Neuron (in vitro differentiated cells): Measurements from ENCODE around the gene KCNG2.

Experiments
- H2AFZ ChIP-seq: one replicate; pipeline ENCODE4 v1.6.1; 2013; ENCODE audit warnings: low read depth, mild to moderate bottlenecking, inconsistent platforms, low read length, moderate library complexity
- H3K27me3 ChIP-seq: one replicate; pipeline ENCODE4 v1.6.1; 2013; ENCODE audit warnings: low read length; ENCODE audit not compliant: insufficient read depth
- H3K36me3 ChIP-seq: one replicate; pipeline ENCODE4 v1.6.1; 2013; ENCODE audit warnings: low read length; ENCODE audit not compliant: insufficient read depth
- H3K4me1 ChIP-seq: one replicate; pipeline ENCODE4 v1.6.1; 2013; ENCODE audit warnings: low read length; ENCODE audit not compliant: insufficient read depth
- H3K4me3 ChIP-seq: 2 replicates; pipeline ENCODE4 v1.5.1; 2013; ENCODE audit warnings: mild to moderate bottlenecking, low read length, moderate library complexity
- H3K9me3 ChIP-seq: one replicate; pipeline ENCODE4 v1.6.1; 2013; ENCODE audit warnings: low read length

Gene KCNG2

DNA sequence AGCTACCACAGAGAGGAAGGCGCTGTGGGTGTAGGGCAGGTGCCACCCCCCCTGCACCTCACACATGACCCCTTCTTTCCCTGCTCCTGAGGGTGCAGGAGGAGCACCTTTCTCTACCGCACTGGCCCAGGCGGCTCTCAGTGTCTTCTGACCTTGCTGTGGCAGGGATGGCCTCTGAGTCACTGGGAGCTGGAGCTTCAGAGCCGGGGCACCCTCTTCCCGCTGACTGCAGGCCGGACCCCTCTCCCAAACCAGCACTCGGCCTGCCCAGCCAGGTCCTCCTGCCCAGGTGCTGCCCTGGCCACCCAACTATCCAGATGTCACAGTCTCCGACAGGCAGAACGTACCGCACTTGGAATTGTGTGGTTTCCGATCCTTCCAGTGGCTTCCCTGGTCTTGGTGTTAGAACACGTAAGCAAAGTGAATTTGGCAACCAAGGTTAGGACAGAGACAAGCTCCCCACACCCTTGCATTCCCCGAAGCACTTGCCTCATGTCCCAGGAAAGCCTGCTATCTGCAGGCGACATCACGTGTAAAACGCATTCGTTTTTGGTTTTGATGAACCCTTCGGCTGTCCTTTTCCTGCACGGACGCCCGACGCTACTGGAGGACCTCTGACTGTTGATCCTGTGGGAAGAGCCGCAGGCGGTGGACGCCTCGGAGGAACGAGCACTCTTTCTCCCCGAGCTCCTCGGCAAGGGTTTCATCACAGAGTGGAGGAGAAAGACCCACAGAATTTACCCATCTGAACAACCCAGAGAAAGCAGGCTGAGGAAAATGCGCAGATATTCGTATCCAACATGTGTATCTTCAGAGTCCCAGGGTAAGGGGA, 24.7 kb upstream of the KCNG2 start:
- no peaks in the 10 kb centered on the region for H3K36me3 ChIP-seq
- no peaks in the 10 kb centered on the region for H3K4me1 ChIP-seq
- no peak overlapping the region for H3K4me3 ChIP-seq
- H2AFZ ChIP-seq = no peak overlapping the region
- H3K9me3 ChIP-seq = peaks cover 5% of the 10 kb centered on the region
- H3K27me3 ChIP-seq = no peaks in the 10 kb centered on the region

DNA sequence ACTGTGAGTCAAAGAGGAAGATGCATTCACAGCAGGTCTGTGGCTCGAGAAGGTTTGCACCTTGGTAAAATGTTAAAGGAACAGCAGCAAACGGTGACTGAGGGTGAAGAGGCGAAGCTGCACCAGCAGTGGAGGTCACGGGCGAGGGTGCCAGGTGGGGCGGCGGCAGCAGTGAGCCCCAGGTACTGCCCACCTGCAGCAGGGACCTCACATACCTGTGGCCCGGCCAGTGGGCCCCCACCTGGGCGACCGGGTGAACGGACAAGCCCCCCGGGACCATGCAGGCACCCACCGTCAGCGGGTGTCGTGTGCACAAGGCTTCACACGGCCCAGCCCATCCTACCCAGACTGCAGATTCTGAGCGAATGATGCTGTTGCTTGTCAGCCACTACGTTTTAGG, 23.6 kb upstream of the KCNG2 start:
- H3K4me1 ChIP-seq = no peaks in the 10 kb centered on the region
- H3K4me3 ChIP-seq = no peak overlapping the region
- H3K9me3 ChIP-seq = peaks cover 5% of the 10 kb centered on the region
- no peaks in the 10 kb centered on the region for H3K27me3 ChIP-seq
- no peak overlapping the region for H2AFZ ChIP-seq
- H3K36me3 ChIP-seq = no peaks in the 10 kb centered on the region

DNA sequence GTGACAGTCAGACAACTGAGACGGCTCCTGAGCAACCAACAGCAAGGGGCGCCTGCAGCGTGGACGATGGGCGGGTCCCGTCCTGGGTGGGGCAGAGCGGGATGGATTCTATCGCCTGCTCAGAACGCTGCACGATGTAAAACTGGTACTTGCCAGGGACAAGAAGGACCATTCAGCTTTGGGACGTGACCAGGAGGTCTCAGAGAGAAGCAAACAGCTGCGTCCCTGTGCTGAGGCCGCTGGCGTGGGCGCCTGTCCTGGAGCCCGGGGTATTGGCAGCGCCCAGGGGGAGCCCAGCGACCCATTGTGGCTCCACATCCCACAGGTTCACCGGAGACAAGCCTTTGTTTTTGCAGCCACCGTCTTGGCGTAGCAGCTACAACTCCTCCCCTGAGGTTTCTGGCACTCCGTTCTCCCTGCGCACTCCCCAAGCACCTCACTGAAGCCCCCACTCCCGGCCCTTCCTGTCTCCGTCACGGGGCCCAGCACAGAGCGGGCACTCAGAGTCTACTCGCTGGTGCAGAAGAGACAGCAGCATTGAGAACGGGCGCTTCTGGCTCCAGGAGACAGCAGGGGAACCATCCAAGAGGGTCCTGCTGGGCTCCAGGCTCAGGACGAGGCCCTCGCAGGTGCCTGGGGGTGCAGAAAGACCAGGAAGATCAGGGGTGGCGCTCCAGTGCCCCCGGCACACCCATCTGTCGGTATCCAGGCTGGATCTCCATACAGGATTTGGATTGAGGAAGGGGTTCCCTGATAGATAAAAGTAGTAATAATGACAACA, 22.1 kb upstream of the KCNG2 start:
- H3K4me3 ChIP-seq = no peak overlapping the region
- peaks cover 3% of the 10 kb centered on the region for H3K9me3 ChIP-seq
- no peaks in the 10 kb centered on the region for H3K27me3 ChIP-seq
- no peaks in the 10 kb centered on the region for H3K4me1 ChIP-seq
- H2AFZ ChIP-seq = no peak overlapping the region
- no peaks in the 10 kb centered on the region for H3K36me3 ChIP-seq

DNA sequence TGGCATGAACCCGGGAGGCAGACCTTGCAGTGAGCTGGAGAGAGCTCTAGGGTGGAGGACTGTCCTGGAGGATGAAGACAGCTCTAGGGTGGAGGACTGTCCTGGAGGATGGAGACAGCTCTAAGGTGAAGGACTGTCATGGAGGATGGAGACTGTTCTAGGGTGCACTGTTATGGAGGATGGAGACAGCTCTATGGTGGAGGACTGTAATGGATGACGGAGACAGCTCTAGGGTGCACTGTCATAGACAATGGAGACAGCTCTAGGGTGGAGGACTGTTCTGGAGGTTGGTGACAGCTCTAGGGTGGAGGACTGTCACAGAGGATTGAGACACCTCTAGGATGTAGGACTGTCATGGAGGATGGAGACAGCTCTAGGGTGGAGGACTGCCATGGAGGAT, 21.1 kb upstream of the KCNG2 start:
- no peaks in the 10 kb centered on the region for H3K27me3 ChIP-seq
- H3K9me3 ChIP-seq = peaks cover 3% of the 10 kb centered on the region
- no peak overlapping the region for H2AFZ ChIP-seq
- H3K4me1 ChIP-seq = no peaks in the 10 kb centered on the region
- no peak overlapping the region for H3K4me3 ChIP-seq
- H3K36me3 ChIP-seq = no peaks in the 10 kb centered on the region

DNA sequence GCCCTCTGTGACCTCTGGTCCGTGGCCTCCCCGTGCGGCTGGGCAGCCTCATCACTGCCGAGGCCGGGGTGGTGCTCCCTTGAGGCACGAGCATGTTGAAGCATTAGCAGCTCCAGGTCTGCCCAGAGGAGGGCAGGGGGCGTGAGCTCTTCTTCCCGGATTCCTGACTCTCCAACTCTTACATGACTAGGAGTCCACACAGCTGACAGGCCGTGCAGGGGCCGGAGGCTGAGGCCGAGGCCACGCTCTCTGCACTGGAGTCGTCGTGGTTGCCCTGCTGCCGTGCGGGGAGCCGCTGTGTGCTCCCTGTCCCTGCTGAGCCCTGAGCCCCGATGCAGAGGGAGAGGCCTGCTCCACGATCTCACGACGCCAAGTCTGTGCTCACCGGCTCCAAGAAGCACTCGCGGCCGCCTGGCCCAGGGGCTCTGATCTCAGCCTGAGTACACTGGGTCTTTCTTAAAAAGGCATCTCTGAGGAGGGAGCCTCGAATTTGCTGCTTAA, 19.4 kb upstream of the KCNG2 start:
- no peaks in the 10 kb centered on the region for H3K4me1 ChIP-seq
- H3K27me3 ChIP-seq = no peaks in the 10 kb centered on the region
- no peaks in the 10 kb centered on the region for H3K36me3 ChIP-seq

DNA sequence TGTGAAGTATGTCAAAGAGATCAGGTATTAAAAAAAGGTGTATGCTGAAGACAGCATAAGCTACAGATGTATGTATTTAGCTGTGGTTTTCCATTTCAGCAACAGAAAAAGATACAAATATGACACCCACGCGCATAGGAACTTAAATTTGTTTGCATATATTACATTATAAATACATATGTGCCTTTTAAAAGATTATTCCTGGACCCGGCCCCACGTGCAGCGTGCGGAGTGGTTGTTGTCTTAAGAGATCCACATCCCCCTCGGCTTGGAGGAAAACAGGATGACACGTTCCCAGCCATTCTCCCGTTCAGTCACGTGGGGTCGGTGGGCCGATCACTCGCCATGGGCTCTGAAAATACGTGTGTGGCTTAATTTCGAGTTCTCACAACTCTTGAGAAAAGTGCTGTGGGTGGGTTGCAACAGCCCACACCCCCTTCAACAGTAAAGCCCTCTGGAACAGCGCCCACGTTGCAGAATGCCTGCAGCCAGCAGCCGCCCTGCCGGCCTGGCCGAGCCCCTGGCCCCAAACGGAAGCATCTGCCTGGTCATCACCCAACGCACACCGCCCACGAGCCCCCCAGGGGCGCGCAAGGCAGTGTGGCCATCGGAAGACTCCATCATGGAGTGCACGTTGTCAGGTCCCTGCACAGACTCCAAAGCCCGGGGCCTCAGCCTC, 18.6 kb upstream of the KCNG2 start:
- no peak overlapping the region for H2AFZ ChIP-seq
- no peaks in the 10 kb centered on the region for H3K9me3 ChIP-seq
- peaks cover 4% of the 10 kb centered on the region for H3K27me3 ChIP-seq
- H3K36me3 ChIP-seq = no peaks in the 10 kb centered on the region
- H3K4me1 ChIP-seq = no peaks in the 10 kb centered on the region
- no peak overlapping the region for H3K4me3 ChIP-seq

More for the DNA sequence above, 19.4 kb upstream of the KCNG2 start:
- Histone ChIP-seq H2AFZ (no peak overlapping the region), H3K4me3 (no peak overlapping the region), H3K9me3 (peaks cover 3% of the 10 kb centered on the region)

DNA sequence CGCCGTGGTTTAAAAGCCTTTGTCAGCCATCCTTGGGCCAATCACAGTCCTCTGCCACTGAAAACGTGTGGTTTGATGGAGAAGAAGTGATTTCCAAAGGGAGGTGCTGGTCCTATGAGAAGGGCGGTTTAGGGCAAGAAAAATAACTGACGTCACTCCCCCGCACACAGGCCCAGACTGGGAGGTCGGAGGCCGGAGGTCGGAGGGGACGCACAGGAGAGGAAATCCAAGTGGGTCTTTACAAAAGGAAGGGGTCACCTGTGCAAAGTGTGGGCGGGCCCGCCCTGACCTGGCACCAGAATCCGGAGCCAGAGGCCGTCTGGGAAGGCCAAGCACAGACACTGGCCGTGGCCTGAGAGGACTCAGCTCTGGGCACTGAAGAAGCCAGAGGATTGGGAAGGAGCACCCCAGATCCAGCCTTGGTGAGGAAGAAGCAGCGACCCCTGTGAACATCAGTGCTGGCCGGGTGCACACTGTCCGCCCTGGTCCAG, 18.0 kb upstream of the KCNG2 start:
- no peak overlapping the region for H2AFZ ChIP-seq
- H3K36me3 ChIP-seq = no peaks in the 10 kb centered on the region
- H3K9me3 ChIP-seq = no peaks in the 10 kb centered on the region
- H3K4me3 ChIP-seq = no peak overlapping the region
- no peaks in the 10 kb centered on the region for H3K4me1 ChIP-seq
- peaks cover 9% of the 10 kb centered on the region for H3K27me3 ChIP-seq

DNA sequence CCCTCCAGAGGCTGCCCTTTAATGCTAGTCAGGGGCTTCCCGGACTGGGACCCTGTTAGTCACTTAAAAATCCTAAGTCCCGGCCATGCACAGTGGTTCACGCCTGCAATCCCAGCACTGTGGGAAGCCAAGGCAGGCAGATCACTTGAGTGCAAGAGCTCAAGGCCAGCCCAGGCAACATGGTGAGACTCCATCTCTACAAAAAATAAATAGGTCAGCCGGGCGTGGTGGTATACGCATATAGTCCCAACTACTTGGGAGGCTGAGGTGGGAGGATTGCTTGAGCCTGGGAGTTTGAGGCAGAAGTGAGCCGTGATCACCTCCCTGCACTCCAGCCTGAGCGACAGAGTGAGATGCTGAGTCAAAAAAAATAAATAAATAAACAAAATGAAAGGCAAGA, 17.2 kb upstream of the KCNG2 start:
- Histone ChIP-seq H3K9me3 (no peaks in the 10 kb centered on the region), H3K4me3 (no peak overlapping the region), H3K4me1 (no peaks in the 10 kb centered on the region), H2AFZ (no peak overlapping the region), H3K36me3 (no peaks in the 10 kb centered on the region), H3K27me3 (peaks cover 15% of the 10 kb centered on the region)

DNA sequence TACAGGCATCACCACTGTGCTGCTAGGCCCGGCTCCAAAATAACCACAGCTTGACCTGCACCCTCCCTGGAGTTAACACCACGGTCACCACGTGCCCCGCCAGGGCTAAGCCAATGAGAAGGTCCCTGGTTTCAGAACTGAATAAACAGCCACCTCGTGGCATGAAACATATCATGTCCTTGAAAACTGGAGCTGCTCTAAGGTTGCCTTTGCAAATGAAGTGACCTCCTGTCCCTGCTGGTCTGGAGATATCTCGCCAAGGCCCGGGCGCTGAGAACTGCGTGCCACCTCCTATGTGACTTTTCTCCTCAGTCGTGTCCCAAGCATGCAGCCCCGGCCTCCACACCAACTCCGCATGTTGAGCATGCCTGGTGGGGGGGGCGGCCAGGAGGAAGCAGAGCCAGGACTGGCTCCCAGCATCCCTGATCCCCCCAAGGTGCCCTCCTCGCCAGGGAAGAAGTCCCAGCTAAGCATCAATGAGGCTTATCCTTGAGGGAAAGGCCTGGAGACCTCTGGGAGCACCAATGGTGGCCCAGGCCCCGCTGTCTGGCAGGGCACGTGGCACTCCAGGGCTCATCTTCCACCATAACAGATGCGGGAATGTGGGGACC, 16.3 kb upstream of the KCNG2 start:
- Histone ChIP-seq H3K36me3 (no peaks in the 10 kb centered on the region), H3K4me3 (no peak overlapping the region), H3K4me1 (no peaks in the 10 kb centered on the region), H3K27me3 (peaks cover 24% of the 10 kb centered on the region), H2AFZ (no peak overlapping the region), H3K9me3 (no peaks in the 10 kb centered on the region)

DNA sequence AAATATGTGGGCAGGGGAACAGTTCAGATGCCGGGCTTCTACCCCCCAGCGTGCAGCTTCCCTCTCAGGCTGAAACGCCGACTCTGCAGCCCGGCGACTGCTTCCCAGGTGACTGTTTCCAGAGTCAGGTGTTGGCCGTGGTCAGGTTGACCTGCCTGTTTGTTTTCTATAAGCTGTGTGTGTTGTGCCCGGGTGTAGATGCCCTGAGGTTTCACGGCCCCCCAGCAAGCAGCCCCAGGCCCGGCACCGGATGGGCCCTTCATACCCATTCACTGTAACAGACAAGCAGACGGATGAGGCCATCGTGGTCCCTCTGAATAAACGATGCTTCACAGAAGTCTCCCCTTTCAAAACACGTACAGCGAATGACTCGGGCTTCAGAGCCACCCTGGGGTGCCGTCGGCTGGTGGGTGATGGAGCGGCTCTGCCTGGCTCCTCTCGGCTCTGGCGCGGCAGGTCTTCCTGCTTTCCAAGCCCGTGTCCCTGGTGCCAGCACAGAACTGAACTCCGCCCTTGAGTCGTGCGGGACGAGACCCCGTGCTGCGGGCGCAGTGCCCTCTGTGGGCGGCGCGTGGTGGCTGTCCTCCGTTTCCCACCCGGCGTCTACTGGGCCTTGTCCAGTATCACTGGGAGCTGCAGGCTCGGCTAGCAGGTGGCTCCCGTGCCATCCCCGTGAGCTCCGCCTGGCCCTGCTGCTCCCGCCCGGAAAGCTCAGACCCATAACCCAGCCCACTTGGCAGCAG, 15.0 kb upstream of the KCNG2 start:
- Histone ChIP-seq H3K4me1 (no peaks in the 10 kb centered on the region), H3K27me3 (peaks cover 37% of the 10 kb centered on the region), H2AFZ (no peak overlapping the region), H3K4me3 (no peak overlapping the region), H3K9me3 (peaks cover 5% of the 10 kb centered on the region), H3K36me3 (no peaks in the 10 kb centered on the region)

DNA sequence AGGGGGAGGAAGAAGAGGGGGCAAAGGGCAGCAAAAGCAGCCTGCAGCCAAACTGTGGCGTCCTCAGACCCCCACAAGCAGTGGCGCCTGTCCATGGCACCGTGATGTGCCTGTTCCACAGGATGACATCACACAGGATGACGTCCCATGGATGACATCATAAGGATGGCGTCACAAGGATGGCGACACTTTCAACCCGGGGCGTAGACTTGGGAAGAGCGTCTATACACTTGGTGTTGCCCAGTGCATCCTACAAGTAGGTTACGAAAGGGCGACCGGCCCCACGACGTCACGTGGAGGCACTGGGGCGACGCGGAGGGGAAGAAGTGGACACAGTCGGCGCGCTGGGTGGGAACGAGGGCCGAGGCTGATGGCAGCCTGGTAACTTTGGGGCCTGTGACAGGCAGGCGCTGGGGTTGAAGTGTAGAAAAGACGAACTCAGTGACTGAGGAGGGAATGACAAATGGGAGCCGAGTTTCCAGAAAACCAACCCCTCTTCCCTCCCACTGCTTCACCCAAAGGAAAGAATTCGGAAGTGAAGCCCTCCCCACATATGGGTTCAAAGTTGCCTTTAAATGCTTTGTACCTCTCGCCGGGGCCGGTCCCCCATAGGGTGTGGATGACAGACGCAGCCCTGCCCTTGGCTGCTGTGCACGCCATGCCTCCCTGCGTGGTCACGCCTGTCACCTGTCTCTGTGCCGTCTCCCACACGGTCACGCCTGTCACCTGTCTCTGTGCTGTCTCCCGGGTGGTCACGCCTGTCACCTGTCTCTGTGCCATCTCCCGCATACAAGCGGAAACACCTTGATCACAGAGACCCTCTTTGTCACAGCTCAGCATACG, 13.4 kb upstream of the KCNG2 start:
- Histone ChIP-seq H3K9me3 (peaks cover 9% of the 10 kb centered on the region), H3K4me1 (no peaks in the 10 kb centered on the region), H3K36me3 (no peaks in the 10 kb centered on the region), H3K27me3 (peaks cover 48% of the 10 kb centered on the region), H2AFZ (no peak overlapping the region), H3K4me3 (no peak overlapping the region)
